ENCODE results near the gene SHFL.
A peak's percentile ranks its signal among the peaks of the same experiment; 100 is the strongest.

Gene SHFL

GRCh38 chr19:10068205-10068604 is 17.9 kb upstream of the SHFL start:
- Histone ChIP-seq H3K36me3 (ENCODE audit: control insufficient read depth, insufficient read depth, low read length) (no peaks in the 10 kb centered on the region), H3K4me3 (ENCODE audit: low read length) (no peak overlapping the region), H3K27ac (ENCODE audit: low read length) (no peak overlapping the region), H3K27me3 (ENCODE audit: control insufficient read depth, insufficient read depth, low read length) (no peaks in the 10 kb centered on the region), H3K9me3 (ENCODE audit: control insufficient read depth, insufficient read depth, low read length) (no peaks in the 10 kb centered on the region), H3K4me1 (ENCODE audit: control insufficient read depth, insufficient read depth, low read length) (peaks cover 4% of the 10 kb centered on the region)
- WGBS (ENCODE audit: insufficient coverage, insufficient read length) = no CpG with 5 or more reads among the region's 4 CpGs
- no peak for DNase-seq (ENCODE audit: low read depth, low spot score)

GRCh38 chr19:10069046-10069445 is 17.1 kb upstream of the SHFL start:
- WGBS (ENCODE audit: insufficient coverage, insufficient read length) = no CpG with 5 or more reads among the region's 6 CpGs
- no peak for DNase-seq (ENCODE audit: low read depth, low spot score)

DNA sequence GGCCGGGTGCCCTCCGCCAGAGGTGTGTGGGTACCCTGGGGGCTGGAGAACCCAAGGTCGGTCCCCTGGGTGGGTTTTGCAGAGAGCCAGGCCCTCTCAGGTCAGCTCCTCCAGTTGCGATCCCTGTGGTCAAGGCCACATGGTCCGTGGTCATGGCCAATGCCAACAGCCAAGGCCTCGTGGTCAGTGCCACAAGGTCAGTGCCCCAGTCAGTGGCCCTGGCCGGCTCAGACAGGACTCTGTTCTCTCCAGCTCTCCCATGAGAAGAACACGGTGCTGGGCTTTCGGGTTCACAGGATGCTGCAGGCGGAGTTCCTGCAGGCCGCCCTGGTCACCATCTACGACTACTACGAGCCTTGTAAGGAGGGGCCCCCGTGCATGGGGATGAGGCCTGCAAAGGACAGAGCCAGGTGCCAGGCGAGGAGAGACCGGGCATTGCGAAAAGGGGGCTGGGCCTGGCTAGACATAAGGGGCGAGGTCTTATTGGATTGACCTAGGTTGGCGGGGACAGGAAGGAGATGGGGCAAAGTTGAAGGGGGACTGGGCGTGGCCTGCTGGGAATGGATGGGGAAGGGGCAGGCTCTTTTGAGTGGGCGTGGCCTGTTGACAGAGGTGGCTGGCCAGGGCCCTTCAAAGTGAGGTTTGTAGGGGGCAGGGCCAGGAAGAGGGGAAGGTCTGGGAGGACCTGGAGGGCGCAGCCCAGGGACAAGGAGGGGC is 15.2 kb upstream of the SHFL start:
- H3K27me3 ChIP-seq (ENCODE audit: control insufficient read depth, insufficient read depth, low read length) = no peaks in the 10 kb centered on the region
- no peaks in the 10 kb centered on the region for H3K36me3 ChIP-seq (ENCODE audit: control insufficient read depth, insufficient read depth, low read length)
- H3K4me3 ChIP-seq (ENCODE audit: low read length) = no peak overlapping the region
- no CpG with 5 or more reads among the region's 22 CpGs for WGBS (ENCODE audit: insufficient coverage, insufficient read length)
- H3K4me1 ChIP-seq (ENCODE audit: control insufficient read depth, insufficient read depth, low read length) = peaks cover 4% of the 10 kb centered on the region
- no peak for DNase-seq (ENCODE audit: low read depth, low spot score)
- H3K9me3 ChIP-seq (ENCODE audit: control insufficient read depth, insufficient read depth, low read length) = no peaks in the 10 kb centered on the region
- no peak overlapping the region for H3K27ac ChIP-seq (ENCODE audit: low read length)

More at GRCh38 chr19:10069046-10069445, 17.1 kb upstream of the SHFL start:
- H3K4me1 ChIP-seq (ENCODE audit: control insufficient read depth, insufficient read depth, low read length) = peaks cover 4% of the 10 kb centered on the region
- H3K4me3 ChIP-seq (ENCODE audit: low read length) = no peak overlapping the region
- H3K9me3 ChIP-seq (ENCODE audit: control insufficient read depth, insufficient read depth, low read length) = no peaks in the 10 kb centered on the region
- no peaks in the 10 kb centered on the region for H3K27me3 ChIP-seq (ENCODE audit: control insufficient read depth, insufficient read depth, low read length)
- H3K27ac ChIP-seq (ENCODE audit: low read length) = no peak overlapping the region
- no peaks in the 10 kb centered on the region for H3K36me3 ChIP-seq (ENCODE audit: control insufficient read depth, insufficient read depth, low read length)

DNA sequence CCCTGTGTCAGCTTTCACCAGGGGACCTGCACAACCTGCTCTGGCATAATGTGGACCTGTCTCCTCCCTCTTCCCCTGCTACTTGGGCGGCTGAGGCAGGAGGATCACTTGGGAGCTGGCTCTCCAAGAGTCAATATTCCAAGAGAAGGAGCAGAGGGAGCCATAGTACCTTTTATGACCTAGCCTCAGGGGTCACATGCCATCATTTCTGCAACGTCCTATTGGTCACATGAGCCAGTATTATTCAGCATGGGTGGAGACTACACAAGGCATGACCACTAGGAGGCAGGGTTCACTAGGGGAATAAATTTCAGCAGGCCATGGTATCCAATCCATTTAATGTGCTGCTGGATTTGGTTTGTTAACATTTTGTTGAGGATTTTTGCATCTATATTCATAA is 12.0 kb upstream of the SHFL start:
- H3K4me3 ChIP-seq (ENCODE audit: low read length) = no peak overlapping the region
- no peaks in the 10 kb centered on the region for H3K36me3 ChIP-seq (ENCODE audit: control insufficient read depth, insufficient read depth, low read length)
- WGBS (ENCODE audit: insufficient coverage, insufficient read length) = no CpG with 5 or more reads among the region's 2 CpGs
- no peak overlapping the region for H3K27ac ChIP-seq (ENCODE audit: low read length)
- no peaks in the 10 kb centered on the region for H3K9me3 ChIP-seq (ENCODE audit: control insufficient read depth, insufficient read depth, low read length)
- no peak for DNase-seq (ENCODE audit: low read depth, low spot score)
- H3K27me3 ChIP-seq (ENCODE audit: control insufficient read depth, insufficient read depth, low read length) = no peaks in the 10 kb centered on the region
- H3K4me1 ChIP-seq (ENCODE audit: control insufficient read depth, insufficient read depth, low read length) = no peaks in the 10 kb centered on the region

GRCh38 chr19:10076535-10076934 is 9.6 kb upstream of the SHFL start:
- Histone ChIP-seq H3K9me3 (ENCODE audit: control insufficient read depth, insufficient read depth, low read length) (no peaks in the 10 kb centered on the region), H3K4me1 (ENCODE audit: control insufficient read depth, insufficient read depth, low read length) (no peaks in the 10 kb centered on the region), H3K36me3 (ENCODE audit: control insufficient read depth, insufficient read depth, low read length) (no peaks in the 10 kb centered on the region), H3K4me3 (ENCODE audit: low read length) (no peak overlapping the region), H3K27me3 (ENCODE audit: control insufficient read depth, insufficient read depth, low read length) (no peaks in the 10 kb centered on the region), H3K27ac (ENCODE audit: low read length) (no peak overlapping the region)
- 100% methylated on average over 5 of the region's 6 CpGs for WGBS (ENCODE audit: insufficient coverage, insufficient read length)
- no peak for DNase-seq (ENCODE audit: low read depth, low spot score)

DNA sequence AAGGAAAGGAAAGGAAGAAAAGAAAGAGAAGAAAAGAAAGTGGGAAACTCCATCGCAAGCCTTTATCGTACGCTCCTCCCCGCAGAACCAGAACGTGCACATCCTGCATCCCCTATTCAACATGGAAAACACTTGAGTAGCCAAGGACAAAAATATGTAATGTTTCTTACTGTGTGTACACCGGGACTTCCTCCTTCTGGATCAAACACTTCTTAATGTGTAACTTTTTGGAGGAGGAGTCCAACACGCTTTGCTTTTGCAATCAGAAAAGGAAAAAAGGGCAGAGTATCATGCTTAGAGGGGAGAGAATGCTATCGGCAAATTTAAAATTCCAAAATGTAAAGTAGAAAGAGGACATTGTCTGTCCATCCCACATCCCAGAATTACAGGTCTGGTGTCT is 7.8 kb upstream of the SHFL start:
- Histone ChIP-seq H3K27ac (ENCODE audit: low read length) (no peak overlapping the region), H3K4me3 (ENCODE audit: low read length) (no peak overlapping the region), H3K27me3 (ENCODE audit: control insufficient read depth, insufficient read depth, low read length) (no peaks in the 10 kb centered on the region), H3K9me3 (ENCODE audit: control insufficient read depth, insufficient read depth, low read length) (no peaks in the 10 kb centered on the region), H3K36me3 (ENCODE audit: control insufficient read depth, insufficient read depth, low read length) (no peaks in the 10 kb centered on the region), H3K4me1 (ENCODE audit: control insufficient read depth, insufficient read depth, low read length) (no peaks in the 10 kb centered on the region)
- no CpG with 5 or more reads among the region's 8 CpGs for WGBS (ENCODE audit: insufficient coverage, insufficient read length)
- DNase-seq (ENCODE audit: low read depth, low spot score) = no peak

DNA sequence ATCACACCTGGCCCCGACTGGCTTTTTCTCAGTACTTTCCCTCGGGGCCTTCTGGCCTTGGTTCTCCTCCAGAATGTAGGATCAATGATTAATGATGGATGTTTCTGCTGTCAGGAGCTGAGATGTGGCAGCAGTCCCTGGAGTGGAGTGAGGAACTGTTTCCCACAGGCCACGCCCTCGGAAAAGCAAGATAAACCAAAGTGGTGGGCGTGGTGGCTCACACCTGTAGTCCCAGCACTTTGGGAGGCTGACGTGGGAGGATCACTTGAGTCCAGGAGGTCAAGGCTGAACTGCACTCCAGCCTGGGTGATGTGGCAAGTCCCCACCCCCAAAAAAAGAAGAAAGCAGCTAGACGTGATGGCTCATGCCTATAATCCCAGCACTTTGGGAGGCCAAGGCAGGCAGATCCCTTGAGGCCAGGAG is 7.1 kb upstream of the SHFL start:
- H3K27ac ChIP-seq (ENCODE audit: low read length) = no peak overlapping the region
- no peaks in the 10 kb centered on the region for H3K27me3 ChIP-seq (ENCODE audit: control insufficient read depth, insufficient read depth, low read length)
- no peaks in the 10 kb centered on the region for H3K4me1 ChIP-seq (ENCODE audit: control insufficient read depth, insufficient read depth, low read length)
- H3K9me3 ChIP-seq (ENCODE audit: control insufficient read depth, insufficient read depth, low read length) = no peaks in the 10 kb centered on the region
- DNase-seq (ENCODE audit: low read depth, low spot score) = no peak
- WGBS (ENCODE audit: insufficient coverage, insufficient read length) = no CpG with 5 or more reads among the region's 7 CpGs
- no peak overlapping the region for H3K4me3 ChIP-seq (ENCODE audit: low read length)
- no peaks in the 10 kb centered on the region for H3K36me3 ChIP-seq (ENCODE audit: control insufficient read depth, insufficient read depth, low read length)

DNA sequence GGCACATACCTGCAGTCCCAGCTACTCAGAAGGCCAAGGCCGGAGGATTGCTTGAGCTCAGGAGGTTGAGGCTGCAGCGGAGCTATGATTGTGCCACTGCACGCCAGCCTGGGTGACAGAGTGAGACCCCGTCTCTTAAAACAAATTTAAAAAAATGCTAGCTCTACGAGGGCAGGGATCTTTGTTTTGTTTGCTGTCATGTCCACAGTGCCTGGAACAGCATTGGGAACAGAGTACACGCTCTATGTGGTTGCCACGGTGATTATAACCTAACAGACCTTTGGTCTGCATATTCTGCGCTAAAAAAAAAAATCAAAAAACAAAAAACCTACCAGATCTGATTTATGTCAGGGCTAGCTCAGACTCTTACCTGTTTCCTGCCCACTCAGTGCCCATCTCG is 2.2 kb upstream of the SHFL start:
- no peaks in the 10 kb centered on the region for H3K36me3 ChIP-seq (ENCODE audit: control insufficient read depth, insufficient read depth, low read length)
- H3K9me3 ChIP-seq (ENCODE audit: control insufficient read depth, insufficient read depth, low read length) = no peaks in the 10 kb centered on the region
- DNase-seq (ENCODE audit: low read depth, low spot score) = no peak
- no peaks in the 10 kb centered on the region for H3K27me3 ChIP-seq (ENCODE audit: control insufficient read depth, insufficient read depth, low read length)
- H3K4me3 ChIP-seq (ENCODE audit: low read length) = no peak overlapping the region
- no peak overlapping the region for H3K27ac ChIP-seq (ENCODE audit: low read length)
- no peaks in the 10 kb centered on the region for H3K4me1 ChIP-seq (ENCODE audit: control insufficient read depth, insufficient read depth, low read length)
- WGBS (ENCODE audit: insufficient coverage, insufficient read length) = no CpG with 5 or more reads among the region's 9 CpGs

DNA sequence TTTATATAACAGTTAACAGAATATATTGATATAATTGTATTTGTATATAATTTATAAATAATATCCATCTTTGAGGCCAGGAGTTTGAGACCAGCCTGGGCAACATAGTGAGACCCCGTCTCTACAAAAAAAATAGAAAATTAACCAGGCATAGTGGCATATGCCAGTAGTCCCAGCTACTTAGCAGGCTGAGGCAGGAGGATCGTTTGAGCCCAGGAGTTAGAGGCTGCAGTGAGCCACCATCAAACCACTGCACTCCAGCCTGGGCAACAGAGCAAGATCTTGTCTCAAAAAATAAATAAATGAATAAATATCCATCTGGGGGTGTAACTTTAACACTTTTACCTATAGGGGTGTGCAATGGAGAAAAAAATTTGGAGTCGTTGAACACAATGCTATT is 1.3 kb upstream of the SHFL start:
- H3K4me1 ChIP-seq (ENCODE audit: control insufficient read depth, insufficient read depth, low read length) = no peaks in the 10 kb centered on the region
- H3K36me3 ChIP-seq (ENCODE audit: control insufficient read depth, insufficient read depth, low read length) = no peaks in the 10 kb centered on the region
- no peak for DNase-seq (ENCODE audit: low read depth, low spot score)
- H3K4me3 ChIP-seq (ENCODE audit: low read length) = no peak overlapping the region
- H3K9me3 ChIP-seq (ENCODE audit: control insufficient read depth, insufficient read depth, low read length) = no peaks in the 10 kb centered on the region
- no CpG with 5 or more reads among the region's 3 CpGs for WGBS (ENCODE audit: insufficient coverage, insufficient read length)
- no peaks in the 10 kb centered on the region for H3K27me3 ChIP-seq (ENCODE audit: control insufficient read depth, insufficient read depth, low read length)
- no peak overlapping the region for H3K27ac ChIP-seq (ENCODE audit: low read length)

DNA sequence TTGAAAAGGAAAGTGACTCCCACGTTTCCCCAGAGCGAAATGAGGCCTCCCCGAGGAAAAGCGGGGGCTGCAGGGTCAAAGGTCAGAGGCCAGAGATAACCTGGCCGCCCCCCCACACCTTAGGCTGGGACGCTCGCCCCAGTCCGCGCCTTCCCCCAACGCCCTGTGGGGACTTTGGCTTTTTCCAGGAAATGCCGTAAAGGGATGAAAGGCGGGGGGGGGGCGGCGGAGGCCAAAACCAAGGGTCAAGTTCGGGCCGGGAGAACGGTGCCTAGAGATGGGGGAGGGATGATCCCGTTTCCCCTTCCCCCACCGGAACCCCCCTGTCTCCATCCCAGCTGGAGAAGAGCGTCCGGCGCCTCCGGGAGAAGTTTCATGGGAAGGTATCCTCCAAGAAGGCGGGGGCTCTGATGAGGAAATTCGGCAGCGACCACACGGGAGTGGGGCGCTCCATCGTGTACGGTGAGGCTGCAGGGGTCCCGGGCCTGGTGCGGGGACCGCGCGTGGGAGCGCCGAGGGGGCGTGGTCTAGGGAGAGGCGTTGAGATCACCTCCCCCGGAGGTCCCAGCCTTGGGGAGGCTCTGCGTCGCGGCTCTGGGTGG is 575 bp downstream of the SHFL start:
- H3K27ac ChIP-seq (ENCODE audit: low read length) = no peak overlapping the region
- no peaks in the 10 kb centered on the region for H3K4me1 ChIP-seq (ENCODE audit: control insufficient read depth, insufficient read depth, low read length)
- no peaks in the 10 kb centered on the region for H3K9me3 ChIP-seq (ENCODE audit: control insufficient read depth, insufficient read depth, low read length)
- DNase-seq (ENCODE audit: low read depth, low spot score) = no peak
- 0 out of 2 replicates have a peak, but pooled peaks cover 2% of the 10 kb centered on the region for H3K36me3 ChIP-seq (ENCODE audit: control insufficient read depth, insufficient read depth, low read length)
- no CpG with 5 or more reads among the region's 43 CpGs for WGBS (ENCODE audit: insufficient coverage, insufficient read length)
- H3K4me3 ChIP-seq (ENCODE audit: low read length) = peak overlapping the region; percentile 97
- H3K27me3 ChIP-seq (ENCODE audit: control insufficient read depth, insufficient read depth, low read length) = no peaks in the 10 kb centered on the region
